Measurements from ENCODE around the gene DCTD. TPM values are rescaled to one million over a fixed set of nuclear protein-coding genes. Genes with fewer than 3 reads are reported as not detected.

The DCTD gene
- total and polyA plus RNA-seq, 2 donors (not counting 1 experiment from before 2014, with no cell fraction given), result 88.8 to 182 TPM

GRCh38 chr4:182895791-182896292, 21.3 kb downstream of the DCTD start:
- Histone ChIP-seq H3K79me2 (ENCODE audit: control insufficient read depth, insufficient read depth, low read length) (no peaks in the 10 kb centered on the region), H3K9me3 (ENCODE audit: control insufficient read depth, insufficient read depth, low read depth, low read length) (no peaks in the 10 kb centered on the region), H4K20me1 (ENCODE audit: control insufficient read depth, extremely low read depth, insufficient read depth, low read length) (no peaks in the 10 kb centered on the region), H3K4me3 (replicated peaks in 1 of 4; ENCODE audit: control extremely low read depth in 1 of 4, insufficient read depth in 1 of 4, low read depth in 3 of 4, low read length in 4 of 4) (no peak overlapping the region), H2AFZ (ENCODE audit: low read length) (no peak overlapping the region), H3K27me3 (ENCODE audit: control insufficient read depth, insufficient read depth, low read length) (no peaks in the 10 kb centered on the region), H3K9ac (ENCODE audit: insufficient read depth, low read length) (no peak overlapping the region), H3K4me1 (ENCODE audit: control insufficient read depth, extremely low read depth, insufficient read depth, low read length) (no peaks in the 10 kb centered on the region), H3K27ac (ENCODE audit: insufficient read depth, low read length) (no peak overlapping the region), H3K36me3 (ENCODE audit: control insufficient read depth, insufficient read depth, low read length) (peaks cover 5% of the 10 kb centered on the region), H3K4me2 (ENCODE audit: extremely low read depth, insufficient read depth, low read length) (no peak overlapping the region)
- no peak for DNase-seq (ENCODE audit: low read depth in 2 of 2)
- TF ChIP-seq, protein P1, sequence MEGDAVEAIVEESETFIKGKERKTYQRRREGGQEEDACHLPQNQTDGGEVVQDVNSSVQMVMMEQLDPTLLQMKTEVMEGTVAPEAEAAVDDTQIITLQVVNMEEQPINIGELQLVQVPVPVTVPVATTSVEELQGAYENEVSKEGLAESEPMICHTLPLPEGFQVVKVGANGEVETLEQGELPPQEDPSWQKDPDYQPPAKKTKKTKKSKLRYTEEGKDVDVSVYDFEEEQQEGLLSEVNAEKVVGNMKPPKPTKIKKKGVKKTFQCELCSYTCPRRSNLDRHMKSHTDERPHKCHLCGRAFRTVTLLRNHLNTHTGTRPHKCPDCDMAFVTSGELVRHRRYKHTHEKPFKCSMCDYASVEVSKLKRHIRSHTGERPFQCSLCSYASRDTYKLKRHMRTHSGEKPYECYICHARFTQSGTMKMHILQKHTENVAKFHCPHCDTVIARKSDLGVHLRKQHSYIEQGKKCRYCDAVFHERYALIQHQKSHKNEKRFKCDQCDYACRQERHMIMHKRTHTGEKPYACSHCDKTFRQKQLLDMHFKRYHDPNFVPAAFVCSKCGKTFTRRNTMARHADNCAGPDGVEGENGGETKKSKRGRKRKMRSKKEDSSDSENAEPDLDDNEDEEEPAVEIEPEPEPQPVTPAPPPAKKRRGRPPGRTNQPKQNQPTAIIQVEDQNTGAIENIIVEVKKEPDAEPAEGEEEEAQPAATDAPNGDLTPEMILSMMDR (conservative IDR thresholded peaks at IDR 0.05 in 1 of 2, IDR thresholded peaks at IDR 0.05 in 1 of 2; ENCODE audit: low read depth in 1 of 2, low read length in 2 of 2), result no peak
- no peak for TF ChIP-seq EZH2 (IDR thresholded peaks at IDR 0.05; ENCODE audit: low read length, missing control alignments)

DNA sequence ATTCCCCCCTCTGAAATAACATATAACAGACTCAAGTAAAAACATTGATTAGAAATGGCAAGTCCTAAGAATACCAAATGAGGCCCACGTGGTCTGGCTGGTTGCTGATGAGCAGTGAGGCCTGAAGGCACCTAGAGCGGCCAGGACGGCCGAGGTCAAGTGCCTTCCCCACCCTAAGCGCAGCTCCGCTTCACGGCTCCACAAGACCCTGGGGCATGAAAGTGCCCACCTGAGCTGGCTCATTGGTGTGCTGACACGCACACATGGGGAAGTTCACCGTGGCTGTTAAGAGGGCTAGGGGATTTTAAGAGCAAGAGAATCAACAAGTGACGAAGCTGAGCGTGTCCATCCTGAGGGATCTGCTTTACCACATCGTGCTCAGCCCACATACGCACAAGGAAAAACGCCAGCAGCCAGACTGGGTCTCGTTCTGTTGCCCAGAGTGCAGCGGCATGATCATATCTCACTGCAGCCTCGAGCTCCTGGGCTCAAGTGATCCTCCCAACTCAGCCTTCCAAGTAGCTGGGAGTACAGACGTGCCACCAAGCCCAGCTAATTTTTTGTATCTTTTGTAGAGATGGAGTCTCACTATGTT, 22.4 kb downstream of the DCTD start:
- no peaks in the 10 kb centered on the region for H3K4me1 ChIP-seq (ENCODE audit: control insufficient read depth, extremely low read depth, insufficient read depth, low read length)
- H3K27me3 ChIP-seq (ENCODE audit: control insufficient read depth, insufficient read depth, low read length), result no peaks in the 10 kb centered on the region
- no peaks in the 10 kb centered on the region for H4K20me1 ChIP-seq (ENCODE audit: control insufficient read depth, extremely low read depth, insufficient read depth, low read length)
- H3K27ac ChIP-seq (ENCODE audit: insufficient read depth, low read length), result no peak overlapping the region
- no peak for DNase-seq (ENCODE audit: low read depth in 2 of 2)
- H3K36me3 ChIP-seq (ENCODE audit: control insufficient read depth, insufficient read depth, low read length), result peaks cover 5% of the 10 kb centered on the region
- H3K4me2 ChIP-seq (ENCODE audit: extremely low read depth, insufficient read depth, low read length), result no peak overlapping the region
- no peak overlapping the region for H2AFZ ChIP-seq (ENCODE audit: low read length)
- no peak for TF ChIP-seq EZH2 (IDR thresholded peaks at IDR 0.05; ENCODE audit: low read length, missing control alignments)
- TF ChIP-seq, protein P1 (conservative IDR thresholded peaks at IDR 0.05 in 1 of 2, IDR thresholded peaks at IDR 0.05 in 1 of 2; ENCODE audit: low read depth in 1 of 2, low read length in 2 of 2), result no peak
- no peaks in the 10 kb centered on the region for H3K79me2 ChIP-seq (ENCODE audit: control insufficient read depth, insufficient read depth, low read length)
- H3K9me3 ChIP-seq (ENCODE audit: control insufficient read depth, insufficient read depth, low read depth, low read length), result no peaks in the 10 kb centered on the region
- no peak overlapping the region for H3K9ac ChIP-seq (ENCODE audit: insufficient read depth, low read length)
- no peak overlapping the region for H3K4me3 ChIP-seq (replicated peaks in 1 of 4; ENCODE audit: control extremely low read depth in 1 of 4, insufficient read depth in 1 of 4, low read depth in 3 of 4, low read length in 4 of 4)

GRCh38 chr4:182893474-182894080, 23.6 kb downstream of the DCTD start:
- H3K79me2 ChIP-seq (ENCODE audit: control insufficient read depth, insufficient read depth, low read length), result no peaks in the 10 kb centered on the region
- H3K27ac ChIP-seq (ENCODE audit: insufficient read depth, low read length), result no peak overlapping the region
- no peak for DNase-seq (ENCODE audit: low read depth in 2 of 2)
- H3K4me1 ChIP-seq (ENCODE audit: control insufficient read depth, extremely low read depth, insufficient read depth, low read length), result no peaks in the 10 kb centered on the region
- peaks cover 3% of the 10 kb centered on the region for H3K36me3 ChIP-seq (ENCODE audit: control insufficient read depth, insufficient read depth, low read length)
- H3K9ac ChIP-seq (ENCODE audit: insufficient read depth, low read length), result no peak overlapping the region
- H3K4me3 ChIP-seq (replicated peaks in 1 of 4; ENCODE audit: control extremely low read depth in 1 of 4, insufficient read depth in 1 of 4, low read depth in 3 of 4, low read length in 4 of 4), result no peak overlapping the region
- TF ChIP-seq, protein P1 (conservative IDR thresholded peaks at IDR 0.05 in 1 of 2, IDR thresholded peaks at IDR 0.05 in 1 of 2; ENCODE audit: low read depth in 1 of 2, low read length in 2 of 2), result no peak
- TF ChIP-seq EZH2 (IDR thresholded peaks at IDR 0.05; ENCODE audit: low read length, missing control alignments), result no peak
- no peak overlapping the region for H3K4me2 ChIP-seq (ENCODE audit: extremely low read depth, insufficient read depth, low read length)
- no peaks in the 10 kb centered on the region for H3K27me3 ChIP-seq (ENCODE audit: control insufficient read depth, insufficient read depth, low read length)
- H2AFZ ChIP-seq (ENCODE audit: low read length), result no peak overlapping the region
- no peaks in the 10 kb centered on the region for H4K20me1 ChIP-seq (ENCODE audit: control insufficient read depth, extremely low read depth, insufficient read depth, low read length)
- no peaks in the 10 kb centered on the region for H3K9me3 ChIP-seq (ENCODE audit: control insufficient read depth, insufficient read depth, low read depth, low read length)

Measured in fibroblast of lung (primary cell).